NCI-H2196 treated with DMSO at 0.1 percent for 48 hours (cell line): ENCODE results near the gene FOCAD.
A peak's percentile ranks its signal among the peaks of the same experiment; 100 is the strongest.

Experiments
- DNase-seq: peaks from one replicate; lab custom pipeline; 2025; ENCODE audit not compliant: unreplicated experiment; lab: John Stamatoyannopoulos, UW

The FOCAD gene

GRCh38 chr9:20790721-20791120, 106.7 kb downstream of the FOCAD start:
- DNase-seq: no peak

- no peak for DNase-seq
Observed at GRCh38 chr9:20791682-20792081, 107.6 kb downstream of the FOCAD start.

GRCh38 chr9:20804489-20805250, 120.6 kb downstream of the FOCAD start:
- no peak for DNase-seq

GRCh38 chr9:20805766-20806165, 121.7 kb downstream of the FOCAD start:
- DNase-seq: no peak

GRCh38 chr9:20808002-20808401, 123.9 kb downstream of the FOCAD start:
- DNase-seq: no peak

- no peak for DNase-seq
Observed at GRCh38 chr9:20811872-20812271, 127.8 kb downstream of the FOCAD start.

- DNase-seq: no peak
Observed at GRCh38 chr9:20815923-20816703, 132.1 kb downstream of the FOCAD start.

GRCh38 chr9:20823051-20823450, 139.0 kb downstream of the FOCAD start:
- DNase-seq: no peak

- DNase-seq: no peak
Observed at GRCh38 chr9:20831028-20831427, 147.0 kb downstream of the FOCAD start.

GRCh38 chr9:20832775-20833174, 148.7 kb downstream of the FOCAD start:
- DNase-seq: no peak

- DNase-seq: peak; percentile 40
Observed at GRCh38 chr9:20835377-20836286, 151.6 kb downstream of the FOCAD start.

- DNase-seq: no peak
Observed at GRCh38 chr9:20837166-20837565, 153.1 kb downstream of the FOCAD start.

- no peak for DNase-seq
Observed at GRCh38 chr9:20838218-20838617, 154.2 kb downstream of the FOCAD start.

GRCh38 chr9:20844916-20845315, 160.9 kb downstream of the FOCAD start:
- DNase-seq: no peak

GRCh38 chr9:20848490-20848889, 164.4 kb downstream of the FOCAD start:
- DNase-seq: no peak

GRCh38 chr9:20853866-20854265, 169.8 kb downstream of the FOCAD start:
- no peak for DNase-seq

GRCh38 chr9:20854444-20854843, 170.4 kb downstream of the FOCAD start:
- DNase-seq: no peak

GRCh38 chr9:20863945-20864344, 179.9 kb downstream of the FOCAD start:
- DNase-seq: no peak

- no peak for DNase-seq
Observed at GRCh38 chr9:20865347-20865746, 181.3 kb downstream of the FOCAD start.

- DNase-seq: no peak
Observed at GRCh38 chr9:20870115-20870514, 186.1 kb downstream of the FOCAD start.

- DNase-seq: no peak
Observed at GRCh38 chr9:20872340-20872977, 188.4 kb downstream of the FOCAD start.
